ENCODE data around the gene CTSZ. TPM values are rescaled to one million over a fixed set of nuclear protein-coding genes. Genes with fewer than 3 reads are reported as not detected.

CTSZ gene
- total and polyA plus RNA-seq, 10 of the 15 experiments (the other 5 are each of a cell fraction or from before 2014, with no cell fraction given), result 6.0 to 301 (median 154) TPM

DNA sequence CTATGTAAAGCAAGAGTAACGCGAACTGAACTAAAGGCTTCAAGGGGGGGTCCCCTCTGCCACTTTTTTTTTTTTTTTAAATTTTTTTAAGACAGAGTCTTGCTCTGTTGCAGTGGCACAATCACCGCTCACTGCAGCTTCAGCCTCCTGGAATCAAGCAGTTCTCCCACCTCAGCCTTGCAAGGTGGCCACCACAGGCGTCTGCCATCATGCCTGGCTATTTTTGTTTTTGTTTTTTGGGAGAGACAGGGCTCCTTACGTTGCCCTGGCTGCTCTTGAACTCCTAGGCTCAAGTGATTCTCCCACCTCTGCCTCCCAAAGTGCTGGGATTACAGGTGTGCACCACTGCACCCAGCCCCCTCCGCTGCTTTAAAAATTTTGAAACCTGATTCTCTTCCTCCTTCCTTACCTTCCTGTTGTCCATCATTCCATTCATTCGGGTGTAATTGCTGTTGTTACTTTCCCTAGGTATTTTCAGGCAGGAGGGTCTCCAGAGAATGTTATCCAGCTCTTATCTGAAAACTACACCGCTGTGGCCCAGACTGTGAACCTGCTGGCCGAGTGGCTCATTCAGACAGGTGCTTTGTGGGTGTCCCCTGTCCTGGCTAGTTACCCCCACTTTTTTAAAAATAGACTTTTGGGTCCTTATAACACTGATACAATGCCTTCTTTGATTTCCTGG is 20.6 kb downstream of the CTSZ start:
- Histone ChIP-seq H2AFZ (ENCODE audit: control insufficient read depth, low read depth, low read length) (no peak overlapping the region), H3K9me3 (replicated peaks; ENCODE audit: control insufficient read depth, insufficient read depth, low read length) (no peaks in the 10 kb centered on the region), H3K4me3 (no peak overlapping the region), H3K4me1 (ENCODE audit: control insufficient read depth, insufficient read depth, low read length) (peaks cover 10% of the 10 kb centered on the region), H3K79me2 (ENCODE audit: control insufficient read depth, insufficient read depth, low read length) (peaks cover 44% of the 10 kb centered on the region), H3K36me3 (ENCODE audit: control insufficient read depth in 2 of 2, insufficient read depth in 2 of 2, low read length in 1 of 2) (peaks cover 23 to 34% of the 10 kb centered on the region in 2 experiments), H3K9ac (ENCODE audit: control insufficient read depth, insufficient read depth, low read length) (no peak overlapping the region), H4K20me1 (ENCODE audit: control insufficient read depth, insufficient read depth) (no peaks in the 10 kb centered on the region), H3K27ac (ENCODE audit: control insufficient read depth, insufficient read depth) (no peak overlapping the region), H3K27me3 (replicated peaks in 1 of 2; ENCODE audit: control insufficient read depth in 2 of 2, insufficient read depth in 2 of 2, low read length in 1 of 2) (no peaks in the 10 kb centered on the region), H3K4me2 (ENCODE audit: control insufficient read depth, insufficient read depth) (no peak overlapping the region)
- FAIRE-seq (no peak), DNase-seq (ENCODE audit: low read depth, low spot score) (no peak), ATAC-seq (no peak)
- WGBS (ENCODE audit: insufficient coverage, insufficient replicate concordance, low lambda C conversion rate, missing lambda C conversion rate), result 88% methylated on average over 9 of the region's 9 CpGs
- no TSS peak for BruUV-seq (replicated peaks)
- in situ Hi-C loops (cut with MboI) (no loop called here), intact Hi-C loops (cut with micrococcal nuclease; ENCODE audit: unreplicated experiment) (loop anchor here (10.0 kb wide), 2 partner anchors 48 to 332 kb away; partner anchors contain the start of genes ATP5F1E and STX16)
- ChIA-PET CTCF (no interaction called here), RAD21 (ENCODE audit: unreplicated experiment) (no interaction called here), POLR2A (interaction anchor here (1.6 kb wide), 1 partner anchor 79 kb away, joined by 4 read pairs; no protein-coding TSS in a partner anchor), SMC1A (ENCODE audit: uncharacterized antibody, unreplicated experiment) (interaction anchor here (0.6 to 1.5 kb wide), 3 partner anchors 8 to 100 kb away, joined by 3 read pairs; no protein-coding TSS in a partner anchor)
- TF ChIP-seq ZBTB33 (IDR thresholded peaks at IDR 0.05), result no peak
- TF ChIP-seq, protein P1, sequence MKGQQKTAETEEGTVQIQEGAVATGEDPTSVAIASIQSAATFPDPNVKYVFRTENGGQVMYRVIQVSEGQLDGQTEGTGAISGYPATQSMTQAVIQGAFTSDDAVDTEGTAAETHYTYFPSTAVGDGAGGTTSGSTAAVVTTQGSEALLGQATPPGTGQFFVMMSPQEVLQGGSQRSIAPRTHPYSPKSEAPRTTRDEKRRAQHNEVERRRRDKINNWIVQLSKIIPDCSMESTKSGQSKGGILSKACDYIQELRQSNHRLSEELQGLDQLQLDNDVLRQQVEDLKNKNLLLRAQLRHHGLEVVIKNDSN (IDR thresholded peaks at IDR 0.05; ENCODE audit: borderline replicate concordance, extremely low read length, insufficient read depth, low read depth, low read length), result no peak
- TF ChIP-seq E2F4 (IDR thresholded peaks at IDR 0.05; ENCODE audit: low read depth, low read length), result no peak
- TF ChIP-seq STAT3 (IDR thresholded peaks at IDR 0.05; ENCODE audit: low read depth, low read length), result no peak
- TF ChIP-seq ZNF274 (IDR thresholded peaks at IDR 0.05; ENCODE audit: insufficient read depth, insufficient read length), result no peak
- no peak for TF ChIP-seq ELK1 (IDR thresholded peaks at IDR 0.05; ENCODE audit: low read depth, low read length)
- TF ChIP-seq NR2C1 (IDR thresholded peaks at IDR 0.05), result no peak
- no peak for TF ChIP-seq IRF5 (IDR thresholded peaks at IDR 0.05; ENCODE audit: borderline replicate concordance)
- TF ChIP-seq, protein P2, sequence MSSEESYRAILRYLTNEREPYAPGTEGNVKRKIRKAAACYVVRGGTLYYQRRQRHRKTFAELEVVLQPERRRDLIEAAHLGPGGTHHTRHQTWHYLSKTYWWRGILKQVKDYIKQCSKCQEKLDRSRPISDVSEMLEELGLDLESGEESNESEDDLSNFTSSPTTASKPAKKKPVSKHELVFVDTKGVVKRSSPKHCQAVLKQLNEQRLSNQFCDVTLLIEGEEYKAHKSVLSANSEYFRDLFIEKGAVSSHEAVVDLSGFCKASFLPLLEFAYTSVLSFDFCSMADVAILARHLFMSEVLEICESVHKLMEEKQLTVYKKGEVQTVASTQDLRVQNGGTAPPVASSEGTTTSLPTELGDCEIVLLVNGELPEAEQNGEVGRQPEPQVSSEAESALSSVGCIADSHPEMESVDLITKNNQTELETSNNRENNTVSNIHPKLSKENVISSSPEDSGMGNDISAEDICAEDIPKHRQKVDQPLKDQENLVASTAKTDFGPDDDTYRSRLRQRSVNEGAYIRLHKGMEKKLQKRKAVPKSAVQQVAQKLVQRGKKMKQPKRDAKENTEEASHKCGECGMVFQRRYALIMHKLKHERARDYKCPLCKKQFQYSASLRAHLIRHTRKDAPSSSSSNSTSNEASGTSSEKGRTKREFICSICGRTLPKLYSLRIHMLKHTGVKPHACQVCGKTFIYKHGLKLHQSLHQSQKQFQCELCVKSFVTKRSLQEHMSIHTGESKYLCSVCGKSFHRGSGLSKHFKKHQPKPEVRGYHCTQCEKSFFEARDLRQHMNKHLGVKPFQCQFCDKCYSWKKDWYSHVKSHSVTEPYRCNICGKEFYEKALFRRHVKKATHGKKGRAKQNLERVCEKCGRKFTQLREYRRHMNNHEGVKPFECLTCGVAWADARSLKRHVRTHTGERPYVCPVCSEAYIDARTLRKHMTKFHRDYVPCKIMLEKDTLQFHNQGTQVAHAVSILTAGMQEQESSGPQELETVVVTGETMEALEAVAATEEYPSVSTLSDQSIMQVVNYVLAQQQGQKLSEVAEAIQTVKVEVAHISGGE (CRISPR knock-in tag; IDR thresholded peaks at IDR 0.05), result no peak
- no peak for TF ChIP-seq ZNF217 (IDR thresholded peaks at IDR 0.05)

Measured in GM12878 (cell line).